Islet precursor cell (in vitro differentiated cells): Measurements from ENCODE around the gene SPZ1.
"Not testable (repeated sequence)": the region's sequence is repeated elsewhere in the genome, so short reads cannot be mapped to it uniquely, and the experiment has no call there.

Source experiments
- DNase-seq: peaks from one replicate; pipeline ENCODE4 v3.0.0-alpha.2; 2018

SPZ1 gene, protein sequence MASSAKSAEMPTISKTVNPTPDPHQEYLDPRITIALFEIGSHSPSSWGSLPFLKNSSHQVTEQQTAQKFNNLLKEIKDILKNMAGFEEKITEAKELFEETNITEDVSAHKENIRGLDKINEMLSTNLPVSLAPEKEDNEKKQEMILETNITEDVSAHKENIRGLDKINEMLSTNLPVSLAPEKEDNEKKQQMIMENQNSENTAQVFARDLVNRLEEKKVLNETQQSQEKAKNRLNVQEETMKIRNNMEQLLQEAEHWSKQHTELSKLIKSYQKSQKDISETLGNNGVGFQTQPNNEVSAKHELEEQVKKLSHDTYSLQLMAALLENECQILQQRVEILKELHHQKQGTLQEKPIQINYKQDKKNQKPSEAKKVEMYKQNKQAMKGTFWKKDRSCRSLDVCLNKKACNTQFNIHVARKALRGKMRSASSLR

GRCh38 chr5:80319702-80320101 is at the start of gene SPZ1:
SPZ1 (plus strand) TSS chr5:80320002; CDS start chr5:80320216, 214 bp downstream.
- no peak for DNase-seq

DNA sequence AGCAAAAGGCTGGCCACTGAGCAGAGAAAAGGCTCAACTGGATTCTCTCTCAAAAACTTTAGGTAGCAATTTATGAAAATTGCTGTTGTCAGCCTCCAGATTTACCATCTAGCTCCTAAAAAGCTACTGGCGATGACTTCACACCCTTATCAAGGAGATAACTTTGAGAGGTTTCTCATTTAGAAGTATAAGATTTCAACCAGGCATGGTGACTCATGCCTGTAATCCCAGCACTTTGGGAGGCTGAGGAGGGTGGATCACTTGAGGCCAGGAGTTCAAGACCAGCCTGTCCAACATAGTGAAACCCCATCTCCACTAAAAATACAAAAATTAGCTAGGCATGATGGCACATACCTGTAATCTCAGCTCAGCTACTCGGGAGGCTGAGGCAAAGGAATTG is 49.3 kb upstream of the SPZ1 start:
- not testable (repeated sequence) for DNase-seq

GRCh38 chr5:80275347-80275746 is 44.5 kb upstream of the SPZ1 start:
- DNase-seq, result no peak

DNA sequence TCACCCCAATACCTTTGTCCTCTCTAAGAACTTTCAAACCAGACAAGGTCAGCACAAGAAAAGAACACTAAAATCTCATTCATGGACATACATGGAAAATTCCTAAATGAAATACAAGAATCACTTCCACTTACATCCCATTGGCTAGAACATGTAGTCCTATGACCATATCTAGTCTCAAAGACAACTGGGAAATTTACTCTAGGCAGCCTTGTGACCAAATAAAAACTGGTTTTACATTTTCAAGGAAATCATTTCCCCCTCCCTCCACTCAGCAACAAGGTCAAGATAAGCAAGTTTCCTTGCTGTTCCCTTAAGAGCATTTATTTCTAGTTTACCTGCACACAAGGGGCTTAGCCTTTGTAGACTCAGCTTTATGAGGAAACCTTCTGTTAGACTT is 43.6 kb upstream of the SPZ1 start:
- DNase-seq, result no peak

- no peak for DNase-seq
Measured at GRCh38 chr5:80277191-80277590, 42.6 kb upstream of the SPZ1 start.

DNA sequence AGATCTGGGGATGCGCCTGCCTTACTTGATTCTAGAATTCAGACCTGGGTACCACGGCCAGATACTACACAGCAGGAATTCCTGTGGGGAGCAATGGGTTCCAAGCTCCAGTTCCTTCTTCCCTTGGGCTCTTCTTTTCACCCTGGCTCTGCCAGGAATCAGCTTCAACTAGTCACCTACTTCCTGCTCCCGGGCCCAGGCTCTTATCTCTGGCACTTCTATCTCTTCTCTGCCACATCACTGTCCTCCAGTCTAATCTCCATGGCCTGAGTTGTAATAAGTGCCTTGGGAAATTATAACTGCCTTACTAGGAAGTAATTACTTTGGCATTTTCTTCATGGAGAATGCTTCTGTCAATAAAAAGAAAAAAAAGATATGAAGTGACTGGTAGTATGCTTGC is 37.7 kb upstream of the SPZ1 start:
- DNase-seq, result no peak

GRCh38 chr5:80283360-80283759 is 36.4 kb upstream of the SPZ1 start:
- DNase-seq, result no peak

DNA sequence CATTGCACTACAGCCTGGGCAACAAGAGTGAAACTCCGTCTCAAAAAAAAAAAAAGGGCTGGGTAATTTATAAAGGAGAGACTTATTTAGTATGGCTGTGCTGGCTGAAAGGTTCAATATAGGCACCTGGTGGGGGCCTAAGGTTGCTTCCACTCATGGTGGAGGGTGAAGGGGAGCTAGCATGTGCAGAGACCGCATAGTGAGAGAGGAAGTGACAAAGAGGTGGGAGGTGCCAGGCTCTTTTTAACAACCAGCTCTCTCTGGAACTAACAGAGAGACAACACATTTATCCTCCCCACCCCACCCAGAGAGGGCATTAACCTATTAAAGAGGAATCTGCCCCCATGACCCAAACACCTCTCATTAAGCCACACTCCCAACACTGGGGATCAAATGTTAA is 35.1 kb upstream of the SPZ1 start:
- no peak for DNase-seq

GRCh38 chr5:80288177-80288576 is 31.6 kb upstream of the SPZ1 start:
- no peak for DNase-seq

- DNase-seq, result no peak
Measured at GRCh38 chr5:80289320-80289719, 30.5 kb upstream of the SPZ1 start.

DNA sequence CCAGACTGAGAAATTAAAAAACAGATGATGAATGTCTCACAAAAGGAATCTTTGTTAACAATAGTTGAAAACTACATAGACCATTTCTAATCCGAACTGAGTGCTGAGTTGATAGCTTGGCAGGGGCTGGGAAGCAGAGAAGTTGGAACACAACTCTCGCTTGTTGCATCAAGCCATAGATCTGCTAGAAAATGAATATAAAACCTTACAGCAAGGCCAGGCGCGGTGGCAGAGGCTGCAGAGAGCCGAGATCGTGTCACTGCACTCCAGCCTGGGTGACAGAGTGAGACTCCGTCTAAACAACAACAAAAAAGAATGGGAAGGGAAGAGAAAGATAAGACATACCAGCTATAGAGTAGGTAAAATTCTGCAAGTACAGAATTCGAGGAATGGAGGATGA is 28.0 kb upstream of the SPZ1 start:
- no peak for DNase-seq

GRCh38 chr5:80296121-80296520 is 23.7 kb upstream of the SPZ1 start:
- no peak for DNase-seq

- DNase-seq, result no peak
Measured at GRCh38 chr5:80299601-80300000, 20.2 kb upstream of the SPZ1 start.

GRCh38 chr5:80300125-80300524 is 19.7 kb upstream of the SPZ1 start:
- no peak for DNase-seq

- DNase-seq, result not testable (repeated sequence)
Measured at GRCh38 chr5:80300796-80301195, 19.0 kb upstream of the SPZ1 start.

DNA sequence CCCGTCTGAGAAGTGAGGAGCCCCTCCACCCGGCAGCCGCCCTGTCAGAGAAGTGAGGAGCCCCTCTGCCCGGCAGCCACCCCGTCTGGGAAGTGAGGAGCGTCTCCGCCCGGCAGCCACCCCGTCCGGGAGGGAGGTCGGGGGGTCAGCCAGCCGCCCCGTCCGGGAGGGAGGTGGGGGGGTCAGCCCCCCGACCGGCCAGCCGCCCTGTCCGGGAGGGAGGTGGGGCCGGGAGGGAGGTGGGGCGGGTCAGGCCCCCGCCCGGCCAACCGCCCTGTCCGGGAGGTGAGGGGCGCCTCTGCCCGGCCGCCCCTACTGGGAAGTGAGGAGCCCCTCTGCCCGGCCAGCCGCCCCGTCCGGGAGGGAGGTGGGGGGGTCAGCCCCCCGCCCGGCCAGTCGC is 18.5 kb upstream of the SPZ1 start:
- DNase-seq, result not testable (repeated sequence)

DNA sequence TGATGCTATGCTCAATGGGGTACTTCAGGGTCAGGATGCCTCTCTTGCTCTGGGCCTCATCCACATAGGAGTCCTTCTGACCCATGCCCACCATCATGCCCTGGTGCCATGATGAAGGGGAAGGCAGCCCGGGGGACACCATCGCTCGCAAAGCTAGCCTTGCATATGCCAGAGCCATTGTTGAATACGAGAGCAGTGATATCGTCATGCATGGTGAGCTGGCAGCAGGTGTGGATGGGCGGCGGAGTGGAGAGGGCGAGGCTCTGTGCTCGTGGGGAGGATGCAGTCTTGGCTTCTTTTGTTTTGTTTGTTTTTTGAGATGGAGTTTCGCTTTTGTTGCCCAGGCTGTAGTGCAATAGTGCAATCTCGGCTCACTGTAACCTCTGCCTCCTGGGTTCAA is 17.2 kb upstream of the SPZ1 start:
- no peak for DNase-seq

- DNase-seq, result no peak
Measured at GRCh38 chr5:80308526-80308925, 11.3 kb upstream of the SPZ1 start.

- no peak for DNase-seq
Measured at GRCh38 chr5:80309871-80310665, 9.7 kb upstream of the SPZ1 start.

GRCh38 chr5:80315244-80315643 is 4.6 kb upstream of the SPZ1 start:
- DNase-seq, result no peak

GRCh38 chr5:80318212-80318611 is 1.6 kb upstream of the SPZ1 start:
- no peak for DNase-seq

- DNase-seq, result no peak
Measured at GRCh38 chr5:80324912-80325311, 5.1 kb downstream of the SPZ1 start.

- no peak for DNase-seq
Measured at GRCh38 chr5:80326468-80326867, 6.7 kb downstream of the SPZ1 start.

GRCh38 chr5:80337379-80337778 is 17.6 kb downstream of the SPZ1 start:
- DNase-seq, result no peak
